ENCODE results near the gene FBXO40. TPM values are rescaled to one million over a fixed set of nuclear protein-coding genes. Genes with fewer than 3 reads are reported as not detected.
A peak's percentile ranks its signal among the peaks of the same experiment; 100 is the strongest.
"Not testable (repeated sequence)": the region's sequence is repeated elsewhere in the genome, so short reads cannot be mapped to it uniquely, and the experiment has no call there.

FBXO40 gene, protein sequence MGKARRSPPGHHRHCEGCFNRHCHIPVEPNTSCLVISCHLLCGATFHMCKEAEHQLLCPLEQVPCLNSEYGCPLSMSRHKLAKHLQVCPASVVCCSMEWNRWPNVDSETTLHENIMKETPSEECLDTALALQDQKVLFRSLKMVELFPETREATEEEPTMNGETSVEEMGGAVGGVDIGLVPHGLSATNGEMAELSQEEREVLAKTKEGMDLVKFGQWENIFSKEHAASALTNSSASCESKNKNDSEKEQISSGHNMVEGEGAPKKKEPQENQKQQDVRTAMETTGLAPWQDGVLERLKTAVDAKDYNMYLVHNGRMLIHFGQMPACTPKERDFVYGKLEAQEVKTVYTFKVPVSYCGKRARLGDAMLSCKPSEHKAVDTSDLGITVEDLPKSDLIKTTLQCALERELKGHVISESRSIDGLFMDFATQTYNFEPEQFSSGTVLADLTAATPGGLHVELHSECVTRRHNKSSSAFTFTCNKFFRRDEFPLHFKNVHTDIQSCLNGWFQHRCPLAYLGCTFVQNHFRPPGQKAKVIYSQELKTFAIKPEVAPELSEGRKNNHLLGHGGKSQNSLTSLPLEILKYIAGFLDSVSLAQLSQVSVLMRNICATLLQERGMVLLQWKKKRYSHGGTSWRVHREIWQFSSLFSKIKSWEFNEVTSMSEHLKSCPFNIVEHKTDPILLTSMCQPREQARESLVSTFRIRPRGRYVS
- not detected for polyA plus RNA-seq (2013, experiment 1 of 2; ENCODE audit: insufficient read length)
- 0.02 TPM for polyA plus RNA-seq (2013, experiment 2 of 2; ENCODE audit: insufficient read length)

DNA sequence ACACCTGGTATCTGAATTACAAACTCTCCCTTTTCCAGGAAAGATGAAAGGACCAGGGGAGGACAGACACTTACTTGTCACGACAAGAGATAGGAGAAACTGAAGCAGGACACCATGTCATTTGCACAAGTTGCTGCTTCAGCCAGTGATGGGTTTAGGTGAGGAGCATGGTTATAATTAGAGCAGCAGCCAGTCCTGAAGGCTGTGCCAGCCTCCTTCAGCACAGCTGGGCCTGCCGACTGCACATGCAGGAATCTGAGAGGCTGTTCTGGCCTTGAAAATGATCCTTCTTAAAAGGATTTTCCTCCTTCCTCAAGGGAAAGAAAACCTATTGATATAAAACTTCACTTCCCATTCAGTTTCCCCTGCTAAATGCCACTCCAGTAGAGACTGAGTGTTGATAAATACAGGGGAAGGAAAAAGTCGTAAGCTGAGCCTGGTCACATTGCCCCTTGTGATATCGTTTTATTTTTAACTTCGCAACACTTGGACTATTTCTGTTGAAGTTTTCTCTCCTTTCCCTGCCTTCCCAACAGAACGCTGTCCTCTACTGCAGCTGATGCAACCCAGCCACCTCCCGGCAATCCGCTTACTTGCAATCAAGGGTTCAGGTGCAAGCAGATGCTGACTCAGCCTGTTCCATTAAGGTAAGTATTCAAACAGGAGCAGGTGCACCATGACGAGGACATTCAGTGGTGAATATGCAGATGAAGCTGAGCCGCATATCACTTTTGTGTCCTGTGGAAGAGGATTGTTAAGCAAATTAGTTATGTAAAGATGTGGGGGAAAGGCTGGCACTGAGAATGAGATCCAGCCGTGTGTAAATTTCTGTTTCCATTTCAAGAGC is at the start of gene FBXO40:
FBXO40 (plus strand) TSS at position 524 of the 847 bp plus-strand sequence. CDS start 27,197 bp downstream, outside the sequence.
- DNase-seq = no peak

DNA sequence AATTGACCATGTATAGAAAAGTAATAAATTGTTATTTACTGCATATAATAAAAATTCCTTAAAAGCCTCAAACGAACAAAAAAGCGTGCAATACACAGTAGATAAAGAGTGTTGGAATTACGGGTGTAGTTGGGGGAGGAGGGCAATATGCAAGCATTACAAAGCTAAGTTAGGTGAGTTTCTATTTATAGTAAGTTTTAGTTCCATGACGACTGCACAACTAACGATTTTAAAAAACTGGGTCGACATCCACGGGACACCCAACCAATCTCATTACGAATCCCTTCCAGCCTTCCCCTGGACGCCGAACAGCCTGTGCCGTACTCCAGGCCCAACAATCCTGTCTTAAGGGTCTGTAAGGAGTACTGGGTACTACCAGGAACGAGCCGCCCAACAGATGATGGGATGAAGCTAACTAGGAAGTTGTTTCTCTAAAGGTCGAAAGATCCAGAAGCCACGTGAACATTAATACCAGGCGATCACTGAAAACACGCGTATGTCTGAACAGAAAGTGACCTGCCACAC is 48.1 kb upstream of the FBXO40 start:
- peak; percentile 9 for DNase-seq

DNA sequence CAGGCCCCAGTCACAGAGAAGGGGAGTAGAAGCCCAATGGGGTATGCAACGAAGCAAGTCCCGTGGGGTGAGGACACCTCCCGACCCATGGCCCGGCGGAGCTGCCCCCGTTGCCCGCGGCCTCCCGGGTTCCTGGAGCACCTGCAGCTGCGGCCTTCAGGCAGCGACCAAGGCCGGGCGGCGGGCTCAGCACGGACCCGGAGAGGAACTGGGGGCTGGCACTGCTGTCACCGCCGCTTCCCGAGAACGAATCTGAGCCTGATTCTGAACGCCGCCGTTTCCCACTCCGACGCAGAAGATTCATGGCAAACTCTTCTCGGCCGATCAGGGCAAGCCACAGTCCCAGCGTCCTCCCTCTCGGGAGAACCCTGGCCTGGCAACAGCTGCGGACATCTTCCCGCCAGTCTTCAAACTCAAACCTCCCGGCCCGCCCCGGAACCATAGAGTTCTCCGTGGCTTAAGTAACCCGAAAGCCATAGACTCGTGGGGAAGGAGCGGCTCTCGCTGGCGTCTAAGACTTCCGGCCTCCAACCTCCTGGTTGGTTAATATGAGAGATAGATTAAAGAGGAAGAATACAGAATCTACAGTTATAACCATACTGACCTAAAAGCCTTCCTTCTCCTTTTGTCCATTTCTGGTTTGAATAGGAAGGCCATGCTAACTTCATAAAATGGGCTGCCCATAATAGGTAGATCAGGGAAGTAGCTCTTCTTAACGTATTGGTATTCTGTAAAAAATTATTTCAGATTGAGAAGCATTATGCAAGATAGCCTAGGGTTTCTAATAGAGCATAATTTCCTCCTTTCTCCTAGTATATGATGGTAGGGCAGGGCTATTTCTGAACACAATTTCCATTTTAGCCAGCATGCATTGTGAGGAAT is 47.4 kb upstream of the FBXO40 start, which contains the start of gene POLQ:
POLQ (minus strand) TSS at position 415 of the 882 bp plus-strand sequence; CDS start at position 304, 111 bp downstream.
- peak; percentile 95 for DNase-seq

DNA sequence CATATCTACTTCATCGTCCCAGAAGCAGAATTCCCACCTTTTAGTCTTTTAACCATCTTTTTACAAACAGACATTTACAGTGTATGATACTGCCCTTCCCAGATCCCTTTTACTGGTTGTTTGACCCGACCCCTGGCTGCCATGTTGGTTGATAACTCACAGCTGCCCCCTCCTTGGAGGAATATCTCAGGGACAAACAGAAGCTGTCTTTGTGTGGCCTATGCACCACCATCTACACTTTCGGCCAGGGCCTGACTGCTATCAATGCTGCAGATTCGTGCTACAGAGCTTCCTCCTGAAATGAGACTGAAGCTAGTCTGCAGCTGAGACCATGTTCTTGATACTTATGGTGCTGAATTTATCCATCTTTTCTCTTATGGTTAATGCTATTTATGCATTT is 40.8 kb upstream of the FBXO40 start:
- DNase-seq = no peak

DNA sequence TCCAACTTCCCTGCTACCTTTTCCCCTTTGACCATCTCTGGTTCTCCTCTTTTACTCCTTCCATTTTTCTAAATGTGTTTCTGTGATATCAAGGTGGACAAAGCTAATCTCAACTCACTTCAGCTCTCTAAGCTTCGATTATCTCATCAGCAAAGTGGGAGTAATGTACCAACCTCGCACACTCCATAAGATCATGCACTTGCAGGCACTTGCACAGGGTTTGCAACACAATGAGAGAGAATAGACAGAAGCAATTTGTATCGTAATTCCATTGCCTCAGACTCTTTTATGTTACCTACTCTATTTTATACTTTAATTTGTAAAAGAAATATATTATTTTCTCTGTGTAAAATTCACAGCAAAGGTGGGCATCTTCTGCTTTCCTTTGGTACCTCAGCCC is 40.4 kb upstream of the FBXO40 start:
- DNase-seq = no peak

DNA sequence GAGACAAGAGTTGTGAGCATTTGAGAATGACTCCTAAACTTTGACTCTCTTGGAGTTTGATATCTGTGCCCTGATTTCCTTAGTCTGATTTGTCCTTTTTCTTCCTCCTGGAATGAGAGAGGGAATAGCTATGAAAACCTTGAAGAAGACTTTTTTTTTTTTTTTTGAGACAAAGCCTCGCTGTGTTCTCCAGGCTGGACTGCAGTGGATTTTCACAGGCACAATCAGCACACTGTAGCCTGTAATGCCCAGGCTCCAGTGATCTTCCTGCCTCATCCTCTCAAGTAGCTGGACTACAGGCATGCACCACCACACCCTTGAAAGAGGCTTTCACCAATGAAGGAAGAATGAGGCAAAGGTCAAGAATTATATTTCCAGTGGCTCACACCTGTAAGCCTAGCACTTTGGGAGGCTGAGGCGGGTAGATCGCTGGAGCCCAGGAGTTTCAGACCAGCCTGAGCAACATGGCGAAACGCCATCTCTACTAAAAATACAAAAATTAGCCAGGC is 35.7 kb upstream of the FBXO40 start:
- no peak for DNase-seq

DNA sequence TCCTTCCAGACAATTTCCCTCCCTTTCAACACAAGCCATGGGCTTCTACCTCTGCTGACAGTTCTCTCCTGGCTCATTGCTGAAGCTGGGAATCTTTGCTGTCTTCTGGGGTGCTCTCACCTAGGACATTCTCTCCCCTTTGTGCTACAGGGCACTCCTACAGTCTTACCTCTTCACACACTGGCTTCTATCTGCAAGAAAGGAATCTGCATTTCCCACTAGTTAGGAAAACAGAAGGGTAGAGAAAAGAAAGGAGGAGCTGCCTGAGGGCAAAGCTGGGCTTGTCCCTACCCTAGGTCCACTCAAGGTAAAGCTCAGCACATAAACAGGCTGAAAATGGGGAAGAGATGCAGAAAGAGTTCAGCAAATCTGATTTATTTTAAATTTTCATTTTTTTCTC is 31.0 kb upstream of the FBXO40 start:
- DNase-seq = no peak

DNA sequence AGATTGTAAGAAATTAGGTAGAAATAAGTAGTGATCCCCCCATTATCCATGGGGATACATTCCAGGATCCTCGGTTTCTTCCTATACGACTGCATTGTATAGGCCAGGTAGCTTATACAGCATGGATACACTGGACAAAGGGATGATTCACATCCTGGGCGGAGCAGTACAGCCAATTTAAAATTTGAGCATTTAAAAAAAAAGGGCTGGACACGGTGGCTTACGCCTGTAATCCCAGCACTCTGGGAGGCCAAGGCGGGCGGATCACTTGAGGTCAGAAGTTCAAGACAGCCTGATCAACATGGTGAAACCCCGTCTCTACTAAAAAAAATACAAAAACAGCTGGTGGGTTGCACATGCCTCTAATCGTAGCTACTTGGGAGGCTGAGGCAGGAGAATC is 26.4 kb upstream of the FBXO40 start:
- DNase-seq = no peak

DNA sequence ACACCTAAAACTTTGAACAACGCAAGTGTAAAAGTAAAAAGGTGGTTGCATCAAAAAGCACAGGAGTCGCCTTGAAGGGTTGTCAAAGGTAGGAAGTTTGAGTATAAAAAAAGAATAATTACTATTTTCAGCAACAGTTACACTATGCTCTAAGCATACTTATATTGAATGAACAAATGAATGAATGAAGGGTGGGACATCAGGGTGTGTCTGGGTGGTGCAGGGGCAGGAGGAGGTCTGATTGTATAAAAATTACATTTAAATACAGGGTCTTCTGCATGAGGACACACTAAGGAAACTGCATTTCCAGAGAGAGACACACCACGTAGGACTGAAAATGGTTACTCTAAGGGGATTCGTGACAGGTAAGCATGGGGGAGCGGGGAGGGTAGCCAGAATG is 25.5 kb upstream of the FBXO40 start, which contains the start of gene ARGFX:
ARGFX (plus strand) TSS at position 301 of the 400 bp plus-strand sequence. CDS start 2,765 bp downstream, outside the sequence.
- no peak for DNase-seq

DNA sequence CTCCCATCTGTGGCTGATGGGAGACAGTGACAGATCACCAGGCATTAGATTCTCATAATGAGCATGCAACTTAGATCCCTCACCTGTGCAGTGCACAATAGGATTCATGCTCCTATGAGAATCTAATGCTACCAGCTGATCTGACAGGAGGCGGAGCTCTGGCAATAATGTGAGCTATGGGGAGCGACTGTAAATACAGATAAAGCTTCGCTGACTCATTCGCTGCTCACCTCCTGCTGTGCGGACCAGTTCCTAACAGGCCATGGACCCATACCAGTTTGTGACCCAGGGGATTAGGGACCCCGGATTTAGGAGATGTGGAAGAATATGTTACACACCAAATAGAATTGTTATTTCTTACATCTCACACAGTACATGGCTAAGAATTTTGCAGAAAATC is 18.7 kb upstream of the FBXO40 start:
- DNase-seq = no peak

DNA sequence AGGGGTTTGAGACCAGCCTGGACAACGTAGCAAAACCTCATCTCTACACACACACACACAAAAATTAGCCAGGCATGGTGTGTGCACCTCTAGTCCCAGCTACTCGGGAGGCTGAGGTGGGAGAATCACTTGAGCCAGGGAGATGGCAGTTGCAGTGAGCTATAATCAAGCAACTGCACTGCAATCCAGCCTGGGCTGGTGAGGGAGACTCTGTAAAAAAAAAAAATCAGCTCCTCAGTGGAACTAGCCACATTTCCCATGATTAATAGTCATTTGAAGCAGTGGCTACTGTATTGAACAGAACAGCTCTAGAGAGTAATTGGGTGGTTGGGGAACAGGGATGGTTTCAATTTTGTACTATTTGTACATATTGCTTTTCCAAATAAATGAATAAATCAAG is 11.5 kb upstream of the FBXO40 start:
- DNase-seq = no peak

DNA sequence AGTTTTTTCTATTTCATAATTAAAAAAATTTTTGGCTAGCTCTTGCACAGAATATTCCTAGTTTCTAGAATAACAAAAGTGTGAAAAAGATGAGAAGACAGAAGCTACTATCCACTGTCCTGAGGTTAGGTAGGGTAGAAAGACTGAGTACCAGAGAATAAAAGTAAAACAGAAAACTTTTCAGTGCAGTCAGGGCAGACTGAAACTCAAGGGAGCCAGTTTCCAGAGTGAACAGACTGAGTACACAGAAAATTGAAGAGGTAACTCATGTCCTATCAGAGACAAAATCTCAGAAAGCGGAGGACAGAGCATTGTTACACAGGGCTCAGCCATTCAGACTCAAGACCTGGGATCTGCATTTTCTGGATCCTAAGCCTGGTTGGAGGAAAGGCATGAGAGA is 8.8 kb upstream of the FBXO40 start:
- DNase-seq = no peak

DNA sequence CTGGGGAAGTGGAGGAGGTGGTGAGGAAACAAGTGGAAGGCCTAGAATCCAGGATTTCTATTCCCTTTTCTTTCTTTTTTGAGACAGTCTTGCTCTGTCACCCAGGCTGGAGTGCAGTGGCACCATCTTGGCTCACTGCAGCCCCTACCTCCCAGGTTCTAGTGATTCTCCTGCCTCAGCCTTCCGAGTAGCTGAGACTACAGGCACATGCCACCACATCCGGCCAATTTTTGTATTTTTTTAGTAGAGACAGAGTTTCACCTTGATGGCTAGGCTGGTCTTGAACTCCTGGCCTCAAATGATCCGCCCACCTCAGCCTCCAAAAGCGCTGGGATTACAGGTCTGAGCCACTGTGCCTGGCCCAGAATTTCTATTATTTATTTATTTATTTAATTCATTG is 627 bp downstream of the FBXO40 start:
- DNase-seq = not testable (repeated sequence)

DNA sequence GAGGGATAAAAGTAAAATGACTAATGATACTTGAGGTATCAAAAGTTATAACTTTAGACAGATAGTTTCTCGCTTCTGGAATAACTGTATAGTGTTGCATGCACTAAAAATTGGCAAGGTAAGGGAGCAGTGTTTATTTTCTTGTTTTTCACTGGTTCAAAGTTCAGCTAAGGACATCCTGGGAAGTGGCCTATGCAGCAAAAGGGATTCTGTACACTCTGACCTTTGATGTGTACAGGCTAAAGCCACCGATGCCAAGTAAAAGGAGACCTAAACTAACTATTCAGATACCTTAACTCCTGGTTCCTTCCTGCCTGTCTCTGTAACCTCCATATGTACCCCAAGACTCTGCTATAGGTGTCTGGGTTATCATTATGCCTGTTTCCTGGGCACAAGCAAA is 1.7 kb downstream of the FBXO40 start:
- no peak for DNase-seq

DNA sequence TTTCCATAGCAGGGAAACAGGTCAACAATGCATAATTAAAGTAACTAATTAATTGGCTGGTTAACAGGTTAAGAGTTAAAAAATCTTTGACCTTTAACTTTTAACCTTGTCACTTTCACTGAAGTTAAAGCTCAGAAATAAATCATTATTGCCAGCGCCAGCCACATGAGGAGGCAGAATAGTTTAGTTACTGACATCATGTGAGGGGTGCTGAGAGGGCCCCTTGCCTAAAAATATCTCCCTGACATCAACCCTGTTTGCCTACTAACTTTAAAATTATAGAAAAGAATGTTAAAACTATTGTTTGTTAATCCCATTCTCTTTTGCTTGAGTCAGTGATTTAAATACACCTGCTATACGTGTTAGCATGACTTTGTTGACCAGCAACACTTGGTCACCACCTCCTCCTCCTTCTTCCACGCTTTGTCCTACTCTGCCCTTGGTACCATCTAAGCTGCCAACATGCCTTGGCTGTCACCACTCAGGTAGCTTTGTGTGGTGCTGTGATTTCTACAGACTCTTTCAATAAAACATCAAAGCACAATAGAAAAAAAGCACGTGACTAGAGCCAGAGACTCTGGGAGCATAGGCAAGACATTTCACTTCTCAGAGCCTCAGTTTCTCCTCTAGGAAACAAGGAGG is 2.7 kb downstream of the FBXO40 start:
- DNase-seq = no peak

DNA sequence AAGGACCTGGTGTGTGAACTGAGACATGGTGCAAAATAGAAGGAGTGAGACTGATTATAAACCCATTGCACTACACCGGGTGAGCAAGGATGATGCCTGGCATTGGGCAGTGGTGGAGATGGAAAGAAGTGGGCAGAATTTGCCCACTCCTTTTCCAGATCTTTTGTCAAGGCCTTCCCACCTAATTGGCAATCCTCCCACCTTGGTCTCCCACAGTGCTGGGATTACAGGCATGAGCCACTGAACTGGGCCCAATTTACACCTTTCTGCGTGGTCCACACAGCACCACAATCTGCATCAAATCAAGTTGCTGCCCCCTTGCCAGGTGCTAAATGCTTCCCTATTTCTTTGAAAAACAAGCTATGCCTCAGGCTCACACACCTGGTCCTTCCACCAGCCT is 5.4 kb downstream of the FBXO40 start:
- no peak for DNase-seq

DNA sequence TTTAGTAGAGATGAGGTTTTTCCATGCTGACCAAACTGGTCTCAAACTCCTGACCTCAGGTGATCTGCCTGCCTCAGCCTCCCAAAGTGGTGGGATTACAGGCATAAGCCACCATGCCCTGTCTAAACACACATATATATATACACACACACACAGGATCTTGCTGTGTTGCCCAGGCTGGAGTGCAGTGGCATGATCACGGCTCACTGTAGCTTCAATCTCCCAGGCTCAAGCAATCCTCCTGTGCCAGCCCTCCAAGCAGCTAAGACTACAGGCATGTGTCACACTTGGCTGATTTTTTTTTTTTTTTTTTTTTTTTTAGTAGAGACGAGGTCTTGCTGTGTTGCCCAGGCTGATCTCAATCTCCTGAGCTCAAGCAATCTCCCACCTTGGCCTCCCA is 6.7 kb downstream of the FBXO40 start:
- DNase-seq = not testable (repeated sequence)

DNA sequence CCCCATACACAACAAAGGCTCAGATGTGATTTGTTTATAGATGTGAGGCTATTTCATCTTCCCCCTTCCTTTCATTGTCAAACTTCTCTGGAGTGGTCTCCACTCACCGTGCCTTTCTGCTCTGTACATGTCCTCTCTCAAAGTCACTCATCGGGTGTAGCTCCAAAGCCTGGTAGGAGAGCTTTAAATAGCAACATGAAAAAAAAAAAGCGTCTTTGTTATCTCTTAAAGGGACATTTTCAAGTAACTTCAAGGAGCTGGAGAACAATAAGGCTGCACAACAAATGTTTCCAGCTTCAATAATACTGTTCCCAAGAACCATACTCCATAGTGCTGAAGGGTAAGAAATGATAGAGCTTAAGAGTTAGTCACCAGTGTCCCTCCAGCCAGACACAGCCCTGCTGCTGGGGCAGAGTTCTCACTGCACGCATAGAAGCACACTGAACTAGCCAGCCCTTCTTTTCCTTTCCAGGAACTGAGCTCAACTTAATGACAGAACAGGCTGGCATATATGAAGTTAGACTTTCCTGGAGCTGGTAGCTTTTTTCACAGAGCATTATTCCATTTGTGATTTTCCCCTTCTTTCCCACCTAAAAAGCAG is 8.1 kb downstream of the FBXO40 start:
- no peak for DNase-seq

DNA sequence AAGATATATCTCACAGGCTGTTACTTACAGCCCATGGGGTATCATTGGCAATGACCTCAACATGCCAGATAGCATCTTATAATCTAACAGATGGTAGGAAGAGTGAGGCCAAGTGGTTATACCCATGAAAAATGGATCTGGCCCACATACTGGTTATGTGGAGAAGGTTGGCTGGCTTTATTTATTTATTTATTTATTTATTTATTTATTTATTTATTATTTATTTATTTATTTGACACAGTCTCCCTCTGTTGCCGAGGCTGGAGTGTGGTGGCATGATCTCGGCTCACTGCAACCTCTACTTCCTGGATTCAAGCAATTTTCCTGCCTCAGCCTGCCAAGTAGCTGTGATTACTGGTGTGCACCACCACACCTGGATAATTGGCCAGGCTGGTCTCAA is 11.6 kb downstream of the FBXO40 start:
- DNase-seq = no peak

DNA sequence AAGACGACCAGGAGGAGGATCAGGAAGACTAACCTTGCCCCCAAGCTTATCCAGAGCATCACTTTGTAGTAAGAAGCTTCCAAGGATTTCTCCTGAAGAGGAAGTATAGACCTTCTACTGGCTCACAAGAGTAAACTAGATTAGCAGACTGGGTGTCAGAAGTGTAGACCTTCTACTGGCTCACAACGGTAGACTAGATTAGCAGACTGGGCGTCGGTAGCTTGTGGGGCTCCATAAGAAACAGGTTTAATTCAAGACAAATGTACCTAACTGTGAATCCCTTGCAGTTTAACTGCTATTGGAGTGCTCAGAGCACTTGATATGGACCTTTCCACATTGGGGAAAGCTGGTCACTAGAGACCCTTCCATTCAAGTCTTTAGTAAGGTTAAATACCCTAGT is 12.9 kb downstream of the FBXO40 start:
- no peak for DNase-seq
